GM18861 (cell line): ENCODE results near the gene CATSPER1.

Experiments
- ATAC-seq: cut with Tn5 transposase; IDR thresholded peaks from one replicate; pipeline ENCODE4 v1.9.1; 2021; ENCODE audit not compliant: unreplicated experiment

CATSPER1 gene

GRCh38 chr11:66026017-66026529 lies at the start of gene CATSPER1:
Gene CATSPER1 (minus strand): TSS chr11:66026479. CDS start chr11:66026379, 100 bp downstream.
- ATAC-seq, result no peak

- ATAC-seq, result no peak
Measured at GRCh38 chr11:66075273-66075672, 49.0 kb upstream of the CATSPER1 start.

- ATAC-seq, result no peak
Measured at GRCh38 chr11:66073669-66074068, 47.4 kb upstream of the CATSPER1 start.

DNA sequence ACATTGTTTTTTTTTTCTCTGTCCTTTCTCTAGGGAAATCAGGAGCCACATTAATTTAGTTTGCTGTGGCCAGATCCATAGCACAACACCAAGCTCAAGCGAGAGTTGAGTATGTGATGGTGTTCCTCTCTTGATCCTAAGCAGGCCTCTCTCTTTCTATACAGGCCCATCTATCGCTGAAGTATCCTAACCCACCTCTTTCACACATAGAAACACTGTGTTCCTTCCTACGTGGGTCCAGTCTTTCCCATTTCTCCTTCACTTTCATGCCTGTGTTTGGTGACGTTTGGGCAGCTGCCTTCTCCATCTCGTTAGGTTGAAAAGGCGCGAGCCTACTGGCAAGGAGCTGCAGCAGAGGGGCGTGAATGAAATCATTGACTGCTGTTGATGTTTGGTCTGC lies 46.2 kb upstream of the CATSPER1 start:
- no peak for ATAC-seq

DNA sequence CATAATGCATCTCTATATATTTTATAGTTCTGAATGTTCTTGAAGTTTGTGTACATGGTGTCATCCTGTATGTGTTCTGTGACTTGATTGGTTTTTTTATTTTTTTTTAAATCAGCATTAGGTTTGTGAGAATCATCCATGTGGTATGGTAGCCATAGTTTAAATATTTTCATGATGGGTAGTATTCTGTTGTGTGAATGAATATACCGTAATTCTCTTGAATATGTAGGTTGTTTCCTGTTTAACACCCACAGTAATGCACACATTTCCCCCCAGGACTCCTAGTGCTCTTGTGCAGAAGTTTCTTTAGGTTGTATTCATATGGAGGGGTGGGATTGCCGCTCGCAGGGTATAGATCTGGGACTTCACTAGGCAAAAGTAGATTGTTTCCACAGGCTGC lies 45.8 kb upstream of the CATSPER1 start:
- ATAC-seq, result no peak

- ATAC-seq, result no peak
Measured at GRCh38 chr11:66071381-66071801, 45.1 kb upstream of the CATSPER1 start.

GRCh38 chr11:66070604-66071380 lies 44.5 kb upstream of the CATSPER1 start:
- ATAC-seq, result no peak

DNA sequence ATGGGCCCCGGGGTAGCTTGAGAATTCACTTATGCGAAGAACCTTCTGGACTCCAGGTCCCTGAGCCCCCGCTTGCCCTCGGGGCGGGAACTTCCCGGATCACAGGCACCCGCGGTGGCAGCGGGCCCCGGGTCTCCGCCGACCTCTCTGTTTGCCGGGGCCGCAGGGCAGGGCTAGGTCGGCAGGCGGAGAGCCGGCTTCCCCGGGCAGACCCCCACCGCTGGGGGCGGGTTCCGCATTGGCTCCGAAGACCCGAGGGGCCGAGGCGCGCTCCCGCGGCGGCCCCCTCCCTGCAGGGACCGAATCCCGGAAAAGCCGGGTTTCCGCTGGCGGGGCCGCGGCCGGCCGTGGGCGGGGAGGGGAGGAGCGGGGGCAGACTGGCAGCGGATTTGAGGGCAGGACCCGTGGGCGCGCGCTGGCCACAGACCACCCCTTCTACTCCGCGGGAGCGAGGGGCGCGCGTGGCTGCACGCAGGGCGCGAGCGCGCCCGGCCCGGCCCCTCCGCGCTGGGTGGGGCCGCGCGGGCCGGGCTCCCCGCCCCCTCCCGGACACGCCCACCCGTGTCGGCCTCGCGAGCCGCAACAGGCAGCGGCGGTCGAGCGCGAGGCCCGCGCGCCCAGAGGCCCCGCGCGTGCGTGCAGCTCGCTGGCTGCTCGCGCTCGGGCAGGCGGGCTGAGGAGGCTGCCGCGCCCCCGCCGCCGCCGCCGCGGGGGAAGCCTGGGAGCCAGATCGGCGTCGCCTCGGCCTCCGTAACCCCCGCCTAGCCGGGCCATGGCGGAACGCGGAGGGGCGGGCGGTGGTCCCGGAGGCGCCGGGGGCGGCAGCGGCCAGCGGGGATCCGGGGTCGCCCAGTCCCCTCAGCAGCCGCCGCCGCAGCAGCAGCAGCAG lies 43.7 kb upstream of the CATSPER1 start, which contains the start of gene PACS1:
TSS of gene PACS1 (plus strand) at position 558 of the 889 bp plus-strand sequence. CDS start at position 773, 215 bp downstream.
- ATAC-seq, result no peak

GRCh38 chr11:66068923-66069714 lies 42.8 kb upstream of the CATSPER1 start:
- ATAC-seq, result no peak

DNA sequence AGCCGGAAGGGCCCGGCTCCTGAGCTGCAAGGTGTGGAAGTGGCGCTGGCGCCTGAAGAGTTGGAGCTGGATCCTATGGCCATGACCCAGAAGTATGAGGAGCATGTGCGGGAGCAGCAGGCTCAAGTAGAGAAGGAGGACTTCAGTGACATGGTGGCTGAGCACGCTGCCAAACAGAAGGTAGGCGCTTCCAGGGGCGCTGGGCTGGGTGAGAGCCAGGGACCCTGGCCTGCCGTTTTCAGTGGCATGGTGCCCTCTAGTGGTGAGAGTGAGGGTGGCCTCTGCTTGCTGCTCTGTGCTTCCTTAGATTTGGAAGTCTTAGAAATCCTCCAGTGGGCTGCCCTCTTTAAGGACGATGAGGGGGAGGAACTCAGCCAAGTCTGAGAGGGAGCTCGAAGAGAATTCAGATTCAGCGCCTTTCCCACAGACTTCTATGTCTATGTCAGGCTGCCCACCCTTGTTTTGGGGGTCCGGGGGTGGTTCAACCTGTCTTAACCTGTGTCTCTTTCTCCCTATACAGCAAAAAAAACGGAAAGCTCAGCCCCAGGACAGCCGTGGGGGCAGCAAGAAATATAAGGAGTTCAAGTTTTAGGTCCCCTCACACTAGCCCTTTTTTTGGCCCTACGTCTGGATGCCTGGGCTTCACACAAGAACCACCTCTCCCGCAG lies 42.0 kb upstream of the CATSPER1 start:
- ATAC-seq, result no peak

- no peak for ATAC-seq
Measured at GRCh38 chr11:66067640-66068039, 41.4 kb upstream of the CATSPER1 start.

DNA sequence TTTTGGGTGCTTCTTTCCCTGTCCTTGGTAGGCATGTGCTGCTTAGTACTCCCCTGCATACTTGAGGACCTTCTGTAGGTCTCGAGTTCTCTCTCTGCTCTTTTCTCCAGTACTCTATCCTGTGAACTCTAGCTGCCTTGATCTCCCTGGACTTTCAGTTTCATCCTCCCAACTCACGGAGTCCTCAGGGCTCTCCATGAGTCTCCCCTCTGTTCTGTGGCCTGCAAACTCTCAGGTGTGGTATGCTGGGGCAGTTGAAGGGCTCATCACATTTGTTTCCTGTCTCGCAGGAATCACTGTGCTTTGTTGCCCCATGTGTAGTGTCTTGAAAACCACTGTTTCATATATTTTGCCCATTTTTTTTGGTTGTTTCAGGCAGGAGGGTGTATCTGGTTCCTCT lies 40.5 kb upstream of the CATSPER1 start:
- ATAC-seq, result no peak

- no peak for ATAC-seq
Measured at GRCh38 chr11:66064571-66064970, 38.3 kb upstream of the CATSPER1 start.

DNA sequence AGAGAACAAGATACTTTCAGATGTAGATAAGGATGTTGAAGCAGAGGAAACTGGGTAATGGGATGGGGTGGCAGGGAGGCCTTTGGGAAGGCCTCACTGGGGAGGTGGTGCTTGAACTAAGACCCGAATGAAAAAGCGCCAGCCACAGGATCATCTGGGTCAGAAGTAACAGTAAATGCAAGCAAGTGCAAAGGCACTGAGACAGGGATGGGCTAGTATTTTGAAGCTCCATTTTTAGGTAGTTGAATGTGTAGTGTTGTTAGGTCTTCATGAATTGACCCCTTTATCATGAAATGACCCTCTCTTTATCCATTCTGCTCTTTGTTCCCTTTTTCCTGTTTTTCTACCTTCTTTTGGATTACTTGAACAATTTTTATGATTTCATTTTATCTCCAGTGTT lies 37.6 kb upstream of the CATSPER1 start:
- ATAC-seq, result no peak

DNA sequence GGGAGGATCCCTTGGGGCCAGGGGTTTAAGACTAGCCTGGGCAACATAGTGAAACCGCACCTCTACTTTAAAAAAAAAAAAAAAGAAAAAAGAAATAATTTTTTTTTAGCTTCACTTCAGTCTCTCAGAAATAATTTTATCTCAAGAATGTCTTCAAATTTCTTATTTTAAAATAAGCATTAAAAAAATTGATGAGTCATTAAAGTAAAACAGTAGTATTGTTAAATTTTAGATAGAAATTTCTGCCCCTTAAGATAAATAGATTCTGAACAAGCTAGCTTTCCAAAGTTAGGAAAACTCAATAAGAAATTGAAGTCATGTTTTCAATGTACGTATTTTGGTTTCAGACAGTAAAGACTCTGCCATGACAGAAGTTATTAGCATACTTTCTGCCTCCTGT lies 36.1 kb upstream of the CATSPER1 start:
- ATAC-seq, result no peak

GRCh38 chr11:66061268-66061667 lies 35.0 kb upstream of the CATSPER1 start:
- ATAC-seq, result no peak

DNA sequence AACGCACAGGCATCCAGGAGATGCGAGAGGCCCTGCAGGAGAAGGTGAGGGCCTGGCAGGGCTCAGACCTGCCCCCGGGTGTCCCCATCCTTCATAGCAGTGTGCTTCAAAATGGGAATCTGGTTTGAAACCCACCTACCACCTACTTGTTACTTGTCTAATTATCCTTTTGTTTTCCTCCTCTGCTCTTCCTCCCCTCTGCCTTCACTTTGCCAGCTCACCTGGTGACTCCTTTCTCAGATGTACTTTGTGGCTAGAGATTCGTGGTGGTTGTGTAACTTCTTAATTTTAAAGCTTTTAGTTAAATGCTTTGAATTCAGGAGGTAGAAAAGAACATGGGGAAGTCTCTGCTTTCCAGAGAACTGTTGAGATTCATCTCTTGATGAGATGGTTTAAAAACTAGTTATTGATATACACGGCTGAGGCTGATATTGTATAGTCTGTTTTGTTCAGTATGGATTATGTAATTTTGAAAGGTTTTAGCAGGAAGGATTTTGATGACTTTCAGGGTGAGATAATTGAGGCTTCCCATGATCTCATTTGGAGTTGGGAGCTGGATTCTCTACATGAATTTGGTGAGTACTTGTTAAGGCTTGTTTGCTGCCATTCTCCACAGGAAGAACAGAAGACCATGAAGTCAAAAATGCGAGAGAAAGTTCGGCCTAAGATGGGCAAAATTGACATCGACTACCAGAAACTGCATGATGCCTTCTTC lies 33.8 kb upstream of the CATSPER1 start:
- ATAC-seq, result no peak

DNA sequence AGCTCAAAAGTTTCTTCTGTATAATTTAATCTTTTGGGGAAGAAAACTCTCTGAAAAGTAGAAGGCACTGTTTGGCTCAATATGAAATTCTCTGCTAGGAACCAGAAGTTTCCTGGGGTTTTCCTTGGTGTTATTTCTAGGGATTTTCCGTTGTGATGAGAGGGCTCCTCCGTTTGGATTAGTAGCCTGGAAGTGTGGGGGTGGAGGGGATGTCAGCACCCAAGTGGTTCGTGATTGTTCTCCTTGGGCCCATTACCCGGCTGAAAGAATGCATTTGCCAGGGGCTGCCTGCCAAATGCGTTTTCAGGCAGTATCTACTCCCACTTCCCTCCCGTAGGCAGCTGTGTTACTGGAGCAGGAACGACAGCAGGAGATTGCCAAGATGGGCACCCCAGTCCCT lies 30.2 kb upstream of the CATSPER1 start:
- no peak for ATAC-seq

- ATAC-seq, result no peak
Measured at GRCh38 chr11:66055021-66055420, 28.7 kb upstream of the CATSPER1 start.

DNA sequence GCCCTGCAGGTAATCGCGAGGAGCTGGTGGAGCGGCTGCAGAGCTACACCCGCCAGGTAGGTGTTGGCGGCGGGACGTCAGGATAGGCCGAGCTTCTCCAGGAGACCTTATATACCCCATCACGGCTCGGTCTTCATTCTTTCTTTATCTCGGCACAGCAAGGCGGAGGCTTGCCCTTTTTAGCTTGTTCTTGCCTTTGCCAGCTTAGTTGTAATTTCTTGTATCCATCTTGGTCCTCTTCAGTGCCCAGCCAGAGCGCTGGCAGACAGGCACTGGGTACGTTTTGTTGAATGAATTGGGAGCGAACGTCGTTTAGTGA lies 26.3 kb upstream of the CATSPER1 start:
- no peak for ATAC-seq
